ENCODE measurements around the gene SELENOH. TPM values are rescaled to one million over a fixed set of nuclear protein-coding genes. Genes with fewer than 3 reads are reported as not detected.
"Not testable (repeated sequence)": the region's sequence is repeated elsewhere in the genome, so short reads cannot be mapped to it uniquely, and the experiment has no call there.

Gene SELENOH
- polyA plus RNA-seq (2014; cell fraction: cytosol; rRNA removed): 259 and 338 TPM in 2 replicates
- 206 and 247 TPM in 2 replicates for polyA plus RNA-seq (2014; cell fraction: nucleus; rRNA removed)

DNA sequence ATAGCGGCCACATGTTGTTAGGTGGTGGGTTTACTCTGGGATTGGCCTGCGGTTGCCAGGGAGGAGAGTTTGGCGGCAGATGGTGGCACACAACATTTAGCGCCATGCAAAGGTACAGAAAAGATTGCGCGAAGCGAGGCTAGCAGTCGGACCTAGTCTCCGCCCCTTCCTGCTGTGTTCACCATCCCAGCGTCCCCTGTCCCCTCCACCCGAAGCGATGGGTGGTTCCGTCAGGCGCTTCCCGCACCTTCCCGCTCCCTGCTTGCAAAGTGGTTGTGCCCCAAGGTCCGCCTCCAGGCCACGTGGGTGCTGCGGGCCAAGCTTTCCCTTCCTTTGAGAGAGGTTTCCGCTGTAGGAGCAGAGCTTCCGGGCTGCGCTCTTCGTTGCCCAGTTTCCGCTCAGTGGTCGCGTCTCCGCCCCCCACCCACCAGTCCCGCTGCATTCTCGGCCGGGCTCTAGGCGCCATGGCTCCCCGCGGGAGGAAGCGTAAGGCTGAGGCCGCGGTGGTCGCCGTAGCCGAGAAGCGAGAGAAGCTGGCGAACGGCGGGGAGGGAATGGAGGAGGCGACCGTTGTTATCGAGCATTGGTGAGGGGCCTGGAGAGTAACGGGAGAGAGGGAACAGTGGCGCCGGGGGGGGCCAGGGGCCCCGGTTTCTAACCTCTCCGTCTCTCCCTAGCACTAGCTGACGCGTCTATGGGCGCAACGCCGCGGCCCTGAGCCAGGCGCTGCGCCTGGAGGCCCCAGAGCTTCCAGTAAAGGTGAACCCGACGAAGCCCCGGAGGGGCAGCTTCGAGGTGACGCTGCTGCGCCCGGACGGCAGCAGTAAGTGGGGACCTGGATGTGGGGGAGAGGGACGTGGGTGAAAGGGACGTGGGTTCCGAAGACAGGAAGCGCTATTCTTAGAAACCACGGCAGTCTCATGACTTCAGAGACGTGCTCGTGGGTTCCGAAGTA, at the start of gene SELENOH:
Gene SELENOH (plus strand): TSS at position 360 of the 955 bp plus-strand sequence. CDS start 105 bp downstream, at position 465.
- peak; percentile 99 for DNase-seq (ENCODE audit: low spot score)

GRCh38 chr11:57698843-57699365, 42.4 kb upstream of the SELENOH start:
- no peak for DNase-seq (ENCODE audit: low spot score)

DNA sequence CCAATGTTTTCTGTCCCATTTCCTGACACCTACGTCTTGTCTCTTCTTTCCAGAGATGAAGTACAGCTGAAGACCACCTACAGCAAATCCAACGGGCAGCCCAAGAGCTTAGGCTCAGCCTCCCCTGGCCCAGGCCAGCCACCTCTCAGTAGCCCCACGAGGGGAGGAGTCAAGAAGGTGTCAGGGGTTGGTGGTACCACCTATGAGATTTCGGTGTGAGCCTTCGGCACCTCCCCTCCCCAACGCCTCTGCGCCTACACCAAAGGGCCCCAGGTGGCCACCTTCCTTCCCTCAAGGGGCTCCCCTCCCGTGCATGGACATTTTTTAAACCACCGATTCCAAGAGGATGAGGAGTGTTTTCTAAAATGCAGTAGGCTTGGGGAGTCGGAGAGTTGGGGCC, 41.5 kb upstream of the SELENOH start:
- DNase-seq (ENCODE audit: low spot score): no peak

GRCh38 chr11:57700425-57700824, 40.9 kb upstream of the SELENOH start:
- DNase-seq (ENCODE audit: low spot score): no peak

- no peak for DNase-seq (ENCODE audit: low spot score)
Observed at GRCh38 chr11:57703341-57703740, 38.0 kb upstream of the SELENOH start.

- DNase-seq (ENCODE audit: low spot score): no peak
Observed at GRCh38 chr11:57704932-57705331, 36.4 kb upstream of the SELENOH start.

GRCh38 chr11:57705432-57705831, 35.9 kb upstream of the SELENOH start:
- DNase-seq (ENCODE audit: low spot score): not testable (repeated sequence)

DNA sequence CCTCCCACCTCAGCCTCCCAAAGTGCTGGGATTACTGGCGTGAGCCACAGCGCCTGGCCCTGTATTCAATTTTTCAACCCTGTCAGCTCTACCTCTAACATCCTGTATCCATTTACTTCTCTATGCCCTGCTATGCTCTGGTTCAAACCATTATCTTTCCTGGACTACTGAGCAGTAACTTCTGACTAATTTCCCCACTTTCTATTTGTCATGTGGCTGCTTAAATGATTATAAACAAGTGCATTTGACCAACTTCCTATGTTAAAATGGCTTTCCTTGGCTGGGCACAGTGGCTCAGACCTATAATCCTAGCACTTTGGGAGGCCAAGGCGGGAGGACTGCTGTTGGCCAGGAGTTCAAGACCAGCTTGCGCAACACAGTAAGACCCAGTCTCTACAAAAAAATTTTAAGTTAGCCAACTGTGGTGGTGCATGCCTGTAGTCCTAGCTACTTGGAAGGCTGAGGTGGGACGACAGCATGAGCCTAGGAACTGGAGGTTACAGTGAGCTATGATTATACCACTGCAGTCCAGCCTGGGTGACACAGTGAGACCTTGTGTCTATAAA, 31.4 kb upstream of the SELENOH start:
- no peak for DNase-seq (ENCODE audit: low spot score)

DNA sequence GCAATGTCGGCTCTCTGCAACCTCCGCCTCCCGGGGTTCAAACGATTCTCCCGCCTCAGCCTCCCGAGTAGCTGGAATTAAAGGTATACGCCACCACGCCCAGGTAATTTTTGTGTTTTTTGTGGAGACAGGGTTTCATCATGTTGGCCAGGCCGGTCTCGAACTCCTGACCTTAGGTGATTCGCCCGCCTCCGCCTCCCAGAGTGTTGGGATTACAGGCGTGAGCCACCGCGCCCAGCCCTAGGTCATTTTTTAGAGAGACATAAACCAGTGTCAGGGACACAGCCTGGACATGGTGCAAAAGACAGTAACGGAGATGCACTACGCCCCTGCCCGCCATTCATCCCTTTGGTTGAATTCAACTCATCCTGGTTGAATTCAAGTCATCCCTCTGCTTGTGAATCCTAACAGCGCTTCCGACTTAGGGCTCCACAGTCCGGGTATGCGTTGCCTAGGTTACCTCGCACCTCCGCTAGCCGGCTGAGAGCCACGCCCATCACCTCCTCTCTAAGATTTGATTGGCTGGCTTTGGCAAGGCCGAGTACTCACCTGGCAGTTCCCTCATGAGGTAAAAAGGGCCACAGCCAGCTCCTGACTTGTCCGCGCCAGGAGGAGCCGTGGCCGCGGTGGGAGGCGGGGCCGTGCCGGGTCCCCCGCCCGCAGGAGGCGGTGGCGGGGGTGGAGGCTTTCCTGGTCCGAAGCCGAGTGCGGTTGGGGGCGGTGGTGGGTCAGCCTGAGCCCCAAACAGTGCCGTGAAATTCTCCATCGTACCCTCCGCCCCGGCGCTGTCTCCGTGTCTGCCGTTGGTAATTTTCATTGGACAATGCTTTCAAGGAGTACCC, 29.7 kb upstream of the SELENOH start, which contains the start of gene MED19:
Gene MED19 (minus strand): TSS at position 802 of the 842 bp plus-strand sequence. CDS start 36 bp downstream, at position 766.
- peak; percentile 87 for DNase-seq (ENCODE audit: low spot score)

- peak; percentile 99 for DNase-seq (ENCODE audit: low spot score)
Observed at GRCh38 chr11:57712256-57713150, 28.8 kb upstream of the SELENOH start, which contains the start of gene TMX2. Gene TMX2 (plus strand): TSS chr11:57712593. CDS start chr11:57712619, 26 bp downstream.

GRCh38 chr11:57713835-57714234, 27.5 kb upstream of the SELENOH start:
- DNase-seq (ENCODE audit: low spot score): no peak

- not testable (repeated sequence) for DNase-seq (ENCODE audit: low spot score)
Observed at GRCh38 chr11:57716726-57717125, 24.6 kb upstream of the SELENOH start.

GRCh38 chr11:57727185-57727584, 14.1 kb upstream of the SELENOH start:
- no peak for DNase-seq (ENCODE audit: low spot score)

DNA sequence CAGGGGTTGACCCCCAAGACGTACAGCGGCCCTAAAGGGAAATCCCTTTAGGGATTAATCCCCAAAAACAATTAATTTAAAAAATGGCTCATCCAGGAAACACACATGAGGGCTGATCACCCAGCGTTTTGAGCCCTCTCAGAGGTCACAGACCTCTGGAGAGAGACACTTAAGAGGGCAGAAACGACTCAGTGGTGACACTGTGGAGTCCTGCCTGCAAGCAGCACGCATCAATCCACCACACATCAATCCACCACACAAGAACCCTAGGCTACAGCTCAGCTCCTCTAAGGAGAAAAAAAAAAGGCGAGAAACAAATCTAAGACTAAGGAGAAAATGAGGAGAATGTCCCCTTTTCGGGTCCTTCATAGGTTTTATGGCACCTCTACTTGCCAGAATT, 12.5 kb upstream of the SELENOH start:
- DNase-seq (ENCODE audit: low spot score): no peak

GRCh38 chr11:57729479-57729878, 11.8 kb upstream of the SELENOH start:
- DNase-seq (ENCODE audit: low spot score): no peak

DNA sequence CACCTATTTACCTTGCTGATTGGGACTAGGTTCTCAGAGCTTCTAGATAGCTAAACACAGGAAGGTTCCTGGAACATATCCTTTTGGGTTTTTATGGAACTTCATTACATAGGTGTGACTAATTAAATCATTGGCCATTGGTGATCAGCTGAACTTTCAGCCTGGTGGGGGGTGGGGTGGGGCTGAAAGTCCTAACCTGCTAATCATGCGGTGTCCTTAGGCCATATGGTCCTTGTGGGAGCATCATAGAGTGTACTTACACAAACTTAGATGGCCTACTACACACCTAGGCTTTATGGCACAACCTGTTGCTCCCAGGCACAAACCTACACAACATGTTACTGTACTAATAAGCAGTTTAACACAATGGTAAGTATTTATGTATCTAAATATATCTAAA, 8.6 kb upstream of the SELENOH start:
- no peak for DNase-seq (ENCODE audit: low spot score)

GRCh38 chr11:57735619-57736298, 5.5 kb upstream of the SELENOH start:
- DNase-seq (ENCODE audit: low spot score): no peak

DNA sequence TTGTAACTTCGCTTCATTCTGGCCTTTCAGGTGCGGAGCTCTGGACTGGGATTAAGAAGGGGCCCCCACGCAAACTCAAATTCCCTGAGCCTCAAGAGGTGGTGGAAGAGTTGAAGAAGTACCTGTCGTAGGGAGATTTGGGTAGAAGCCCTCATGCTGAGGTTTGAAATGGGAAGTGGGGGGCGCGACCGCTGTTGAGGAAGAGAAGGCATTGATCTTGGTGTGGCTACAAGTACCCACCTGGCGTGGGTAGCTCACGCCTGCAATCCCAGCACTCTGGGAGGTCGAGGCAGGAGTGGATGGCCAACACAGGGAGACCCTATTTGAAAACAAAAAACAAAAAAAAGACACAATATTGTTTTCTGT, 779 bp downstream of the SELENOH start:
- DNase-seq (ENCODE audit: low spot score): no peak

GRCh38 chr11:57744357-57744756, 3.1 kb downstream of the SELENOH start:
- DNase-seq (ENCODE audit: low spot score): no peak

DNA sequence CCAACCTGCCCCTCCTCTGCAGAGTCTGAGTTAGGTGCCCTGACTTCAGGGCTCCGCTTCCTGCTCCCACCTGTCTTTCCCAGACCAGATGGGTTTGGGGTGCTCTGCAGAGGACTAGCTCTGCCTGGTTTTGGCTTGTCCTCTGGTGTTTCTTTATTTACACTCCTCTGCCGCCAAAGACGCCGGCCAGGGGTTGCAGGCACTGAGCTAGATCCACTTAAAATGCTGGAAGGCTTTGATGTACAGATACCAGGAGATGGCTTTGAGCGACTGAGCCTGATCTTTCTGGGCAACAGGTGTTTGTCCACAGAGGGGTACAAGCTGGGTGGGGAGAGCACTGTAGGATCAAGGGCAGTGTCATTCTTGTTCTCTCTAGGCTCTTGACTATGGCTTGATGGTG, 3.9 kb downstream of the SELENOH start:
- no peak for DNase-seq (ENCODE audit: low spot score)
